SW480 (cell line): ENCODE data around the gene ST8SIA4.

Experiments used
- DNase-seq: peaks from one replicate; pipeline ENCODE4 v3.0.0-alpha.2; 2016; ENCODE audit warnings: low spot score

Gene ST8SIA4

DNA sequence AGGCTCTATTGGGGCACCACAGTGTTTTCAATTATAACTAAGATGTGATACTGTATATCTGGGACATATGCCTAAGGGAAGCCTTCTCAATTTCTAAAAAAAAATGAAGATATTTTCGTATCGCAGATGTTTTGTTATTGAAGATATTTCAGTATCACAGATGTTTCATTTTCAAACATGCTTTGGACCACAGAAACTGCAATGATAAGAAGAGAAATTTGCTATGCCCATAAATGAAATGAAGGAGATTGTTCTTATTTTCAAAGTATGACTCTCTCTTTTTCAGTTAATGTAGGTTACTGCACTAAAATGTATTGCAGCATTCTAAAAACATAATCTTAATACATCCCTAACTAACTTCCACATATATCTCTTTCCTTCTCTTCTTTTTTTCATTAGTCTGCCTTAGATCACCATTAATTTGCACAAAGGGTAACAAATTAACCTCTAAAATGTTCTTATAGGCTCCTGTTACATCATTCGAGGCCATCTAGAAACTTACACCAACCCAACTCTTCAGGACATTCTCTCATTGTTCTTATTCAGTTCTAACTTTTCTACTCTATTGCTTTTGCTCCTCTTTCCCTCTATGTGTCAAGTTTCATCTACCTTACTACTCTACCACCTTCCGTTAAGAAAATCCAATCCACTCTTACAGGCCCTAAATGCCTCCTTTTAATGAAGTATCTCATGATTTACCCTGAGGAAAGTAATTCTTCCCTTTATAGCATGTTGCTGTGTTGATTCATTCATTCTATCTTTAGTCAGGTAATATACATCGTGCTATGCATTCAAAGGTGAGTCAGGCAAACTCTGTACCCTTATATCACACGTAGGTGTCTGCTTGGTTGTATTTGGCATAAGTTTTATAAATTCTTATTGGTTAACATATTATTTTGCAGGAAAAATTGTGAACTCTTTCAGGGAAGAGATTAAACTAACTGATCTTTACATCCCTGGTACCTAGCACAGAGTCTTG is 70.5 kb downstream of the ST8SIA4 start:
- DNase-seq, result no peak

DNA sequence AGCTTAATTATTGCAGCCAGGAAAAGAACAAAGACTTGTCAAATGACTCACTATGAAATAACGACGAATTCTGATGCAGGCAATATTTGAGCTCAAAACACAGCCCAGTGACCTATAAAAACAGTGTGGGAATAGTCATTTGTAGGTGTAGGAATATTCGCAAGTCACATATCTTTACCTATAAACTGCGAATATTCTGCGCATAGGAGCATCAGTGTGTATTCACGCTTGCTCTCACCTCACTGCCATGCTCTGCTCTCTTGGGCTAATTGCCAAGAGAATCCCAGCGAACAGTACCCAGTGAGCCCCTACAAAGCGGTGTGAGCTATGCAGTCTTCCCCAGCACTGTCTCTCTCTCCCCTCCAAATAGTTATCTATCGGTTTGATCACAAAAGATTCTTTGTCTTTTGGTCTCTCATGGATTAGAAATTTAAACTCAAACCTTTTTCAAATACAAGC is 74.2 kb downstream of the ST8SIA4 start:
- DNase-seq, result peak; percentile 18

DNA sequence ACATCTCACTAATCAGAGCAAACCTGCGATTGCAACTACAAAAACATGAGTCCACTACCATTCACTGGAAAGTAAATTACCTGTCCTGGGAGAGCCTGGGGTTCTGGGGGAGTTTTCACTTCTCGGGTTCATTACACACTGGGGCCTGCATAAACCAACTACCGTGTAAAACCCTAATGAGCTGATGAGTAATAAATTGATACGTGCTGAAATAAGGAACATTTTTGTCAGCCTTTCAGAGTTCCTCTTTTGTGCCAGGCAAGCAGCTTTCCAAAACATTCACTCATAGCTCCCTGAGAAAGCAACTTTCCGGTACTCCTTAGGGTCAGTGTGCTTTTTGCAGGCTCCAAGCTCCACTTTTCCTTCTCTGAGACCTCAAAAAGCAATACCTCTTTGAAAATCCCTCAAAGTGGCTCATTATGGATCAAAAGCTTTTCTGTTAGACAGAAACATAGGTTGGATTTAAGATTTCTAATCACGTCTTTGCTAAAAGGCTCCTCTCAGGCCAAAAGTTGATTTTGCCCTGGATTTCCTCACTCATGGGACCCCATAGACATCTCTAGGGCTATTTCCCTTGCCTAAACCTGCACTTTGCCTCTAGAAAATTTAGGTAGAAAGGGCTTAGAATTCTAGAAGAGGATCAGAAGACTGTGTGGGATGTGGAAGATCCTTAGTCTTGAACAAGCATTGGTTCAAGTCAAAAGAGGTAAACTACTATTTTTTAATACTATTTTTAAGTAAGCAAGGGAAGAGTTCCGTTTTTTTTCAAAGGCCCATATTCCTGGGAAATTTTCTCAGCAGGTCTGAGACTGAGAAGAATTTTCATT is 74.8 kb downstream of the ST8SIA4 start:
- DNase-seq, result no peak

- DNase-seq, result peak; percentile 85
Measured at GRCh38 chr5:100827481-100827889, 75.6 kb downstream of the ST8SIA4 start.

DNA sequence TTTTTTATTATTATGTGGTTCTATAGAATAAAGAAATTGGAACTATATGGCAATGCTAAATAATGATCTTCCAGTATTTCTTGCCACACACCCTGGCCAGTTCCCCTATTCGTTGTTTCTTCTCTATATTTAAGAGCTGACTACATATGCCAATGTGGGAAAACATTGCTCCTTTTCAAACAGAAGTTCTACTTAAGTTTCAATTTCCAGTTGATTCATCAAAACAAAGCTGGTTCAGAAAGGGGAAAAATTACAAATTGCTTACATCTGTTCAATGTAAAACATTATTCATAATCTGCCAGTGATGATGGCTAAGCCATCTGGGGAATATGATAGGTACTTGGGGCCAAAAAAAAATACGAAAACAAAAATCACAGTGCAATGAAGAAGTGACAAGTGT is 76.9 kb downstream of the ST8SIA4 start:
- no peak for DNase-seq

- no peak for DNase-seq
Measured at GRCh38 chr5:100824635-100825034, 78.4 kb downstream of the ST8SIA4 start.

DNA sequence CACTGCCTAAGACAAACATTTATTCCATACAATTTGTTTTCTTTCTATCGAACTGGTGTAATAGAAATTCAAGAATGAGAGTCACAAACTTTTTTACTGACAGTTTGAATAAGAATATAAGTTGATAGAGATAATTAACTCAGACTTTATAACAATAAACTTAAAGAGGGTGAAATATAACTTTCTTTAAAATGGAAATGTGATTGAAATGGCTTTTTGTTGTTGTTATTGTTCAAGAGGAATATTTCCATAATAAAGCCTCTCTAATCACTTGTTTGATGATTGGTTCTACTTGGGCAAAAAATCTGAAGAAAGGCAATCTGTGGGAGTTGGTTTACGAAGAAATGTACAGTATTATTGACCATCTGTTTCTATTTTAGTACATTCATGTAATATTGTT is 79.3 kb downstream of the ST8SIA4 start:
- DNase-seq, result no peak

DNA sequence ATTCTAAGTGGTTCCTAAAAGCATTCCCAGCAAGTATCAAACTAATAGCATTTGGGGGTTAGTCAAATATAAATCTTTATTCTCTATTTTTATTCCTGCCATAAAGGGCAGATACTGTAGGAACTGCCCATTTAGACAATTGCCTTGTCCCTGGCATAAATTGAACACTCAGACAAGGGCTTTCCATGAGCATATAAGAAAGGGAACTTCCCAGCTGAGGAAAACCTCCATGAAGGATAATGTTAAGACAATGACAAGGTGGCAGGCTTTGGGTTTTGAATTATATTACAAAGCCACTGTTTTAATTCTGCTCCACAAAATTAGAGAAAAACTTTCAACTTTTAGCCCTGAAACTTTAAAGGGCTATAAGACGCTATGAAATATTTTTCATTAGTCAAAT is 81.3 kb downstream of the ST8SIA4 start:
- DNase-seq, result no peak

DNA sequence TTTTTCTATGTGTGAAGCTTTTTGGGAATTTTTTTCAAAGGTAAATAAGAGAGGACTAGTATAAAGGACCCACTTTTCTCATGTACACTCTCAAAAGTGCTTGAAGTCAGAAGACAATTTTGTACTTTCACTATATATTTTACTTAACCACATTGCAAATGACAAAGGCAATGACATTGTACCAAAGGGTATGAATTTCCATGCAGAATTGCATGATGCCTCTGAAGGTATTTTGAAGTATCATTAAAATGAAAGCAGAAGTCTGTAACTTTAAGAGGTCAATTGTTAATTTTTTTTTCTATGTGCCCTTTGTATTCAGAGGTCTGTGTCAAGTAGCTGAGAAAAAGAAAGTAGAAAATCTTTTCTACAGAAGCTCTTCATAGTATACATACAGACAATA is 84.7 kb downstream of the ST8SIA4 start:
- DNase-seq, result no peak

DNA sequence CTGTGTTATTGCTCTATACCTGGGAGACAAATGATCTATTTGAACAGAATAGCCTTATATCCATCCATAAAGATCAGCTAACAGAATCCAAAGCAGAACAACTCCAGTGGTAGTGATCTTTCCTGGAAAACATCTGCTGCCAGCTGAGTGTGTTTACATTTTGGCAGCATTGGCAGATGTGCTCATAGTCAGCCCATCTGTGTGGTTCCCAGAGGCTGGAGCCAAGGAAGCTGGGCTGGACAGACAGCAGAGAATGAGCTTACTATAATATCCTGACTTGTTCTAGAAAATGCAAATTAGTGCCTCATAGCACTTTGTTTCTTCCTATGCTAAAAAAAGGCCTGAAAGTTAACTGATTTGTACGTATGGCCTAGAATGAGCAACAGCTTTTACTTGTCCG is 99.7 kb downstream of the ST8SIA4 start:
- DNase-seq, result no peak

DNA sequence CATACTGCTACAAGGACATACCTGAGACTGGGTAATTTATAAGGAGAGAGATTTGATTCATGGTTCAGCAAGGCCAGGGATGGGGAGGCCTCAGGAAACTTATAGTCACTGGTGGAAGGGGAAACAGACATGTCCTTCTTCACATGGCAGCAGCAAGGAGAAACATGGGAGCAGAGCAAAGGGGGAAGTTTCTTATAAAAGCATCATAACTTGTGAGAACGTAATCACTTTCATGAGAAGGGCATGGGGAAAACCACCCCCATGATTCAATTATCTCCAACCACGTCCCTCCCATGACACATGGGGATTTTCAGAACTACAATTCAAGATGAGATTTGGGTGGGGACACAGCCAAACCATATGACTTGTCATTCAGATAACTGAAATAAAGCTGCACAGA is 100.9 kb downstream of the ST8SIA4 start:
- DNase-seq, result no peak

DNA sequence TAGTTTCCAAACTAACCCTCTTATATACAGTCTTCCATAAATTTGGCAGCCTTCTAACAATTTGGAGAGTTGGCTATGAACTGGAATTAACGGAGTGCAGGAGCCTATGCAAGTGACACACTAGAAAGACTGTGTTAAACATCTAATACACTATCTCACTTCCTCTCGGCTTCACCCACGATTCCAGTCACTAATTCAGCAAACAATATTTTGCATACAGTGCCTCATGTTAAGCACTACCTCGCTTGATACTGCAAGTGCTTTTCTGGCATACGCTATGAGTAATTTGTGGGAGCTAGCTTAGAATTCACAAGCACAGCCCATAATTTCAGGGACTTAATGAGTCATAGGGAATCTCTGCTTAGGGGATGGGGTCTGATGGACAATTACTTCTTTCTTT is 102.5 kb downstream of the ST8SIA4 start:
- DNase-seq, result no peak

- DNase-seq, result no peak
Measured at GRCh38 chr5:100799166-100799565, 103.9 kb downstream of the ST8SIA4 start.

- no peak for DNase-seq
Measured at GRCh38 chr5:100797861-100798260, 105.2 kb downstream of the ST8SIA4 start.

DNA sequence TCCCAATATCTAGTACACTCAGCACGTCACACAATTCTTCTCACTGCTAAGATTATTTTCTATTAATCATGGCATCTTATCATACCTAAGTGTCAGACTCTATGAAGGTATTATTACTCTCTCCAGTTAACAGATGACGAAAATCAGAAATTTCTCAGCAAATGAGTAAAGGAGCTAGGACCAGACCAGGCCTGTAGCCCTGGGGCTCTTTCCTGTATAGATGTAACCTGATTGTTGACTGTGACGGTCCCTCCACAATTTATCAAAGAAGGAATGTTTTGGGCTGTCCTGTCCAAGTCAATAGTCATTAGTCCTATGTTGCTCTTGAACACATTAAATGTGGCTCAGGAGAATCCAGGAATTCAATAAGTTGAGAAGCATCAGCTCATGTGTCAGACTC is 106.2 kb downstream of the ST8SIA4 start:
- DNase-seq, result no peak

DNA sequence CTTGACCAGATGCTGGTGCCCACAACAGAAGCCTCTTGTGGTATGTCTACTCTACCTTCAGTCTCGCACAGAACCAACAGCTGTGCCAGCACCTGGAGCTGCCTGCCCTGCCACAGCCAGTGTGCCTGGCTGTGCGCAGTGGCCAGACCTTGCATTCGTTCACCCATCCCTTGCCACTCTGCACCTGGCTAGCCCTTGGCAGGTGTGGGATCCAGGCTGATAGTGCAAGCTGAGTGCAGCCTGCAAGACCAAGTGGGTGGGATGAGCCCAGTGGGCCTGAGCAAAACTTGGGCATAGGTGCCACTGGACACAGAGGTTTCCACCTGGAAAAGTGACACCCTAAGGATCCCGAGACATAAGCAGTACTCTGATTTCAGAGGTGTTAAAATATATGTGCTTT is 108.2 kb downstream of the ST8SIA4 start:
- no peak for DNase-seq

DNA sequence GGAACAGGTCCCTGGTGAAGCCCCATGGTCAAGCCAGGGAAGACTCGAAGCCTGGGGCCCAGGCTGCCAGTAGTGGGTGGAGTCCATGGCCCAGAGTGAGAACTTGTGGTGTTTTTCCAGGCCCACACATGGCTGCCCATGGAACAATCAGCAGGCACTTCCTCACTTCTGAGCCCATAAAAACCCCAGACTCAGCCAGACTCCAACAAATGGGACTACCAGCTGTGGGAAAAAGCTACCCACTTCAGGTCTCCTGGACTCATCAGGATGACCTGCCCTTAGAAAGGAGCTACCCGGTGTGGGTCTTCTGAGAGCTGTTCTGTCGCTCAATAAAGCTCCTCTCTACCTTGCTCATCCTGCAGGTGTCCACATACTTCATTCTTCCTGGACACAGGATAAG is 108.9 kb downstream of the ST8SIA4 start:
- DNase-seq, result no peak

- no peak for DNase-seq
Measured at GRCh38 chr5:100792781-100793180, 110.3 kb downstream of the ST8SIA4 start.

DNA sequence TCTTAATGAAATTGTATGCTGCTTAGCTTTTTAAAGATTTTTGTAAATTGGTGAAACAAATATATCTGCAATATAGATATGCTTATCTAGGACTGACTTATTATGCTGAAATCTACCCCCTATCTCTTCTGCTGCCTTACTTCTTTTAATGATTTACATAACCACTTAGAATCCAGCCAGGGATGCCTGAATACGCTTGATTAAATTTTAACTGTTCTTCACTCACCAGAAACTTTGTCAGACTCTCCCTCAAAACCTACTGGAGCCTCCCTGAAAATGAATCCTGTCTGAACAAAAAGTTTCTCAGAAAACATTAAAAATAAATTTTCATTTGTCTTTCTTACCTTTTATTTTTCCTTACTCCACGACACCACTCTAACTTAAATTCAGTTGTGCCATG is 111.7 kb downstream of the ST8SIA4 start:
- DNase-seq, result no peak

GRCh38 chr5:100790951-100791350 is 112.1 kb downstream of the ST8SIA4 start:
- no peak for DNase-seq

GRCh38 chr5:100790170-100790665 is 112.9 kb downstream of the ST8SIA4 start:
- peak; percentile 50 for DNase-seq

DNA sequence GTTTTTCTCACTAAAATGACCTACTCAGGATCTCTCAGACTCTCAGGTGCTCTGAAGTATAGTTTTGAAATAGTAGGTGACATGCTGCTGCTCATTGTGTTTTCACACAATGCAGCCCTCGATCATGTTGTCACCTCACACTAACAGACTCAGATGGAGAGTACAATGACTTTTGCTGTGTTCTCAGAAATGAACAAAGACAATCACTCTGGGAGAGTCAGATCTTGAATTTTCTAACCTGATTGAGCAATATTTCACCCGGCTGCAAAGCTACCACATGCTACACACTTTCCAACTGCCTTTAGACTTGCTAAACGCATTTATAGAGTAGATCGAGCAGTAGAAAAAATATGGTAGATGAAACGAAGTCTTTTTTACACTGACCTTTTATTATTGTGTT is 113.4 kb downstream of the ST8SIA4 start:
- DNase-seq, result no peak

- DNase-seq, result no peak
Measured at GRCh38 chr5:100788417-100788816, 114.7 kb downstream of the ST8SIA4 start.
